ENCODE results near the gene FAM153A.
A peak's percentile ranks its signal among the peaks of the same experiment; 100 is the strongest.
"Not testable (repeated sequence)": the region's sequence is repeated elsewhere in the genome, so short reads cannot be mapped to it uniquely, and the experiment has no call there.

The FAM153A gene

DNA sequence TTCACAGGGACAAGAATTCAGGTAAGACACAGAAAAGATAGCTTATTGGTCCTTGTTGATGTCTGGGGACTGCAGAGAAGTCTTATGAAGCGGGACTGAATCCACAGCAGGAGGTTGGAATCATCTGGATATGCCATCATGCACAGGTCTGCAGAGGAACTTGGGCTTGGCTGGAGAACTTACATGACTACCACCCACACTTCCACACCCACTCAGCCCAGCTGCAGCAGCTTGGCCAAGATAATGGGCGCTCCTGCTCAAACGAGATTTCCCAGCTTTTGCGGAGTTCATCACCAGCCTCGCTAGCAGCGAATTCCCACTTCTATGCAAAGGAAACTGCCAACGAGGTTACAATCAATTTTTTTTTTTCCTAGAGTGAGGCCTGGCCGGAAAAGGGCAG is 21.7 kb downstream of the FAM153A start:
- H3K27ac ChIP-seq; DNase-seq (ENCODE audit: low read depth, low spot score): not testable (repeated sequence)

GRCh38 chr5:177747354-177747753 is 35.3 kb downstream of the FAM153A start:
- not testable (repeated sequence) for DNase-seq (ENCODE audit: low read depth, low spot score); H3K27ac ChIP-seq

DNA sequence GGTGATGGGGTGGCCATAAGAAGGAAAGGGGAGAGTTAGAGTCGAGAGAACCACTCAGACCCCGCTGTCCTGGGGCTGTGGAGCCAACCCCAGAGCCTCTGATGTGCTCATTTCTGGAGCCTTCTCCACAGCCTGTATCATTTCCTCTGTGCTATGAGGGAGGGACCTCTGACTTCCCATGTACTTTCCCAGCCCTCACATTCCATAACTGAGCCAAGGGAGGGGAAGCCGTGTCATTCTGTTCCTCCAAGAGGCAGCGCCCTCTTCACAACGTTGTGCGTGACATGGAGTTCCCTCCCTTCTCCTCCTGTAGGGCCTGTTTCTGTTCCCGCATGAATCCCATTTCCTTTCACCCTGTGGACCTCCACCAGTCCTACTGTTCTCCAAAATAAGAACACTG is 57.8 kb downstream of the FAM153A start:
- DNase-seq (ENCODE audit: low read depth, low spot score); H3K27ac ChIP-seq: not testable (repeated sequence)

DNA sequence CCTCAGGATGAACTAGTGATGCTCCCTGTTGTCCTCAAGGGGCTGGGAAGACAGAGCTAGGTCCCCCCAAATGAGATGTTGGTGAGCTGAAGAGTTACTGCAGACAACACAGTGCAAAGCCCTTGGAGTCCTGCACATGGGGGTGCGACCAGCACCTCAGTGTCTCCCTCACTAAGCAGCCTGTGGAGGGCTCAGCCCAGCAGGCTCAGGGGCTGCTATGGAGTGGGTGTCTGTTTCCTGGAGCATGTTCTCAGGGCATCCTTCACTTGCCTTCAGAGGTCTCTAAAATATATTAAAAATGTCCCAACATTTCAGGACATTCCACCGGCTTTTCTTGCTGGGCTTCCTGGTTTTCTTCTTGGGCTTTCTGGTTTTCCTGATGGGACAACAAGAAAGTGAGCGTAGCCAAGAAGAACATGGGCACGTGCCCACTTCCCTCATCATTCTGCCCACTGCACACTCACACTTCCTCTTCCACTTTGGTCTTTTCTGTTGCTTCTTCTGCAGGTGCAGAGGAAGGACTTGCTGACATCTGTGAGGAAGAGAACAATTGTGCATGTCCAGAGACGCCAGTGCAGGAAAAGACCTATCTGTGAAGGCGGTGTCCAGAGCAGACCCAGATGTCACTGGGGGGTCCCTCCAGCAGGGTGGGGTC is 58.7 kb downstream of the FAM153A start:
- H3K27ac ChIP-seq; DNase-seq (ENCODE audit: low read depth, low spot score): not testable (repeated sequence)

DNA sequence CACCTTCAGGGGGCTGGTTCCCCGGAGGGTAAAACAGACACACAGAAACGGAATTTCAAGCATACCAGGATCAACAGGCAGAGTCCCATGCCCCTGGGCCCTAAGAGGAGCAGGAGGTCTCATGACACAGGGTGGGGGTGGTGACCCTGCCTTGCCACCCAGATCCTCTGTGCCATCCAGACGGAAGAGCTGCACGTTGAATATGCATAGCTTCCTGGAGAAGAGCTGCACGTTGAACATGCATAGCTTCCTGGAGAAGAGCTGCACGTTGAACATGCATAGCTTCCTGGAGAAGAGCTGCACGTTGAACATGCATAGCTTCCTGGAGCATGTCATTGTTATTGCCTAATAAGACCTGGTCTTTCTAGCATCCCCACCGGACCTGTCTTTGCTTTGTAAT is 59.9 kb downstream of the FAM153A start:
- H3K27ac ChIP-seq; DNase-seq (ENCODE audit: low read depth, low spot score): not testable (repeated sequence)

GRCh38 chr5:177719989-177720388 is 62.7 kb downstream of the FAM153A start:
- H3K27ac ChIP-seq; DNase-seq (ENCODE audit: low read depth, low spot score): not testable (repeated sequence)

GRCh38 chr5:177715423-177715822 is 67.3 kb downstream of the FAM153A start:
- peak; percentile 5 for DNase-seq (ENCODE audit: low read depth, low spot score)
- H3K27ac ChIP-seq: not testable (repeated sequence)

DNA sequence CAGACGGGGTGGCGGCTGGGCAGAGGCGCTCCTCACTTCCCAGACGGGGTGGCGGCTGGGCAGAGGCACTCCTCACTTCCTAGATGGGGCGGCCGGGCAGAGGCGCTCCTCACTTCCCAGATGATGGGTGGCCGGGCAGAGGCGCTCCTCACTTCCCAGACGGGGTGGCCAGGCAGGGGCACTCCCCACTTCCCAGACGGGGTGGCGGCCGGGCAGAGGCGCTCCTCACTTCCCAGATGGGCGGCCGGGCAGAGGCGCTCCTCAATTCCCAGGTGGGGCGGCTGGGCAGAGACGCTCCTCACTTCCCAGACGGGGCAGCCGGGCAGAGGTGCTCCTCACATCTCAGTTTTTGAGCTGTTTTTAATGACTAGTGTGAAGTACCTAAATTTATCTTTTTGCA is 86.6 kb downstream of the FAM153A start:
- H3K27ac ChIP-seq: not testable (repeated sequence)

DNA sequence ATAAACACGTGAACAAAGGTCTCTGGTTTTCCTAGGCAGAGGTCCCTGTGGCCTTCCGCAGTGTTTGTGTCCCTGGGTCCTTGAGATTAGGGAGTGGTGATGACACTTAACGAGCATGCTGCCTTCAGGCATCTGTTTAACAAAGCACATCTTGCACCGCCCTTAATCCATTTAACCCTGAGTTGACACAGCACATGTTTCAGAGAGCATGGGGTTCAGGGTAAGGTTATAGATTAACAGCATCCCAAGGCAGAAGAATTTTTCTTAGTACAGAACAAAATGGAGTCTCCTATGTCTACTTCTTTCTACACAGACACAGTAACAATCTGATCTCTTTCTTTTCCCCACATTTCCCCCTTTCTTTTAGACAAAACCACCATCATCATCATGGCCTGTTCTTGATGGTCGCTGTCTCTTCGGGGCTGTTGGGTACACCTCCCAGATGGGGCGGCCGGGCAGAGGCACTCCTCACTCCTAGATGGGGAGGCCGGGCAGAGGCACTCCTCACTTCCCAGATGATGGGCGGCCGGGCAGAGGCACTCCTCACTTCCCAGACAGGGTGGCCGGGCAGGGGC is 87.3 kb downstream of the FAM153A start:
- H3K27ac ChIP-seq; DNase-seq (ENCODE audit: low read depth, low spot score): not testable (repeated sequence)

More for the DNA sequence above, 86.6 kb downstream of the FAM153A start:
- not testable (repeated sequence) for DNase-seq (ENCODE audit: low read depth, low spot score)

GRCh38 chr5:177694518-177694835 is 88.2 kb downstream of the FAM153A start:
- H3K27ac ChIP-seq; DNase-seq (ENCODE audit: low read depth, low spot score): not testable (repeated sequence)

DNA sequence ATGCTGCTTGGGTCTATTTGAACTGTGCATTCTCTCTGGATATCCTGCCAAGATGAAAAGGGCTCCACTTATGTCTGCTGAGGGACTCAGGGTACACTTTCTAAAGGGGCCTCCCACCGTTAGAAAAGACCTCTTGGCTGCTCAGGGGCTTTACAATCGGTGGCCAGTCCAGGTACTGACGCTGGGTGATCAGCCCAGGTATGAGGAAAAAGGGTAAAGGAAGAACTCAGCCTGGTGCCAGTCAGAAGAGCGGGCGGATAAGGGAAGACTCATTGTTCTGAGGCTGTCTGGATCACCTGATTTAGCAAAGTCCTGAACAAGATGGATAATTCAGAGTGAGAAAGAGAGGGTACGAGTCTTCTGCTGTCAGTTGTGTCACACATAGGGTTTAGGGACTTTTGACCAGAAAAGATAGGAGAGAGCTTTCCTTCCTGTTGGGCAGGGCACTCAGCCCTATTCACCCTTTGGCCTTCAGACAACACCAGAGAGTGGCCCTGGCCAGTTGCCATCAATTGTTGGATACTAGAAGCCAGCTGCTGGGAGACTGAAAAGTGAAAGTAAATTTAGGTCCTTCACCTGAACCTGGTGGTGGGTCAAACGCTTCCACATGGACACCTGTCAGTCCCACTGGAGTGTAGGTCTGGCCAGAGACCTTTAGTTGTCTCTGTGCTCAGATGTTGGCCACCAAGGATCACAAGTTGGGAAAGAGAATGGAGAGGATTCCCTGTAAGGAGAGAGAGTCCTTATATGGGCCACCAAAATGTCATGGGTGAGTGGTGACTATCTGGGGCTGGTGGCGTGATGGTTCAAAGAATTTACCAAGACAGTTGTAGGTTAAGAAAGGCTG is 88.8 kb downstream of the FAM153A start:
- not testable (repeated sequence) for DNase-seq (ENCODE audit: low read depth, low spot score); H3K27ac ChIP-seq

GRCh38 chr5:177692969-177693368 is 89.7 kb downstream of the FAM153A start:
- not testable (repeated sequence) for DNase-seq (ENCODE audit: low read depth, low spot score); H3K27ac ChIP-seq

DNA sequence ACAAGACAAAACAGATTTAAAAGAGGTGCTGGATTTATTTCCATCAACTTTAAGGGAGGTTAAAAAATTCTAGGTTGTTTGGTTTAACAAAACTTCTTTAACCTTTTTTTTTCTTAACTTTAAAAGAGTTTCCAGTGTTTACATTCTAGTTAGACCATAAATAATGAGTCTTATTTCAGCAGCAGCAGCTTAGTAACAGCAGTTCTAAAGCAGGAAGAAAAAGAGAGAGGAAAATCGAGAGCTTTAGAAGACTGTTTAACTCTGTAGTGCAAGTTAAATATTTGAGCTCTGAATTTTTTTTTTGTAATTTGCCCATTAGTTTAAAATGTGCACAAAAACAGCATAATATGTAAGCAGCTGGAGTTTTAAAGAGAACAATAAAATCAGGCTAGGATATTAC is 90.2 kb downstream of the FAM153A start:
- not testable (repeated sequence) for DNase-seq (ENCODE audit: low read depth, low spot score); H3K27ac ChIP-seq

GRCh38 chr5:177689011-177689610 is 93.6 kb downstream of the FAM153A start:
- not testable (repeated sequence) for DNase-seq (ENCODE audit: low read depth, low spot score)

GRCh38 chr5:177688091-177688490 is 94.6 kb downstream of the FAM153A start:
- not testable (repeated sequence) for H3K27ac ChIP-seq; DNase-seq (ENCODE audit: low read depth, low spot score)

More at GRCh38 chr5:177689011-177689610, 93.6 kb downstream of the FAM153A start:
- not testable (repeated sequence) for H3K27ac ChIP-seq

- not testable (repeated sequence) for H3K27ac ChIP-seq; DNase-seq (ENCODE audit: low read depth, low spot score)
These were observed 100.8 kb downstream of the FAM153A start for GRCh38 chr5:177681920-177682319.

Measured in epithelial cell of prostate (primary cell).